ENCODE results near the gene RHBDF2.

RHBDF2 gene

GRCh38 chr17:76458580-76459490 lies 42.4 kb downstream of the RHBDF2 start:
- Histone ChIP-seq H3K27me3 (ENCODE audit: insufficient read depth, low read length) (no peaks in the 10 kb centered on the region), H3K4me3 (ENCODE audit: low read length) (no peak overlapping the region), H3K36me3 (ENCODE audit: insufficient read depth, low read depth, low read length) (no peaks in the 10 kb centered on the region), H3K9me3 (ENCODE audit: insufficient read depth, low read depth, low read length) (no peaks in the 10 kb centered on the region), H3K9ac (ENCODE audit: low read depth, low read length) (no peak overlapping the region), H3K27ac (ENCODE audit: low read length) (no peak overlapping the region), H3K4me1 (ENCODE audit: insufficient read depth, low read length) (peaks cover 8% of the 10 kb centered on the region)

GRCh38 chr17:76453431-76453743 lies 47.8 kb downstream of the RHBDF2 start:
- Histone ChIP-seq H3K27me3 (ENCODE audit: insufficient read depth, low read length) (no peaks in the 10 kb centered on the region), H3K4me1 (ENCODE audit: insufficient read depth, low read length) (peaks cover 20% of the 10 kb centered on the region; the same call in 1 of the 2 replicates), H3K36me3 (ENCODE audit: insufficient read depth, low read depth, low read length) (no peaks in the 10 kb centered on the region), H3K4me3 (ENCODE audit: low read length) (peak overlapping the region; percentile 28; the same call in 1 of the 2 replicates), H3K27ac (ENCODE audit: low read length) (no peak overlapping the region), H3K9ac (ENCODE audit: low read depth, low read length) (no peak overlapping the region), H3K9me3 (ENCODE audit: insufficient read depth, low read depth, low read length) (no peaks in the 10 kb centered on the region)

GRCh38 chr17:76452660-76453430 lies 48.4 kb downstream of the RHBDF2 start, which contains the start of gene UBE2O:
Gene UBE2O (minus strand): TSS chr17:76453152. CDS start chr17:76453141, 11 bp downstream.
- no peaks in the 10 kb centered on the region for H3K27me3 ChIP-seq (ENCODE audit: insufficient read depth, low read length)
- peaks cover 21% of the 10 kb centered on the region for H3K4me1 ChIP-seq (ENCODE audit: insufficient read depth, low read length)
- no peaks in the 10 kb centered on the region for H3K9me3 ChIP-seq (ENCODE audit: insufficient read depth, low read depth, low read length)
- no peaks in the 10 kb centered on the region for H3K36me3 ChIP-seq (ENCODE audit: insufficient read depth, low read depth, low read length)
- H3K4me3 ChIP-seq (ENCODE audit: low read length), result peak within 1 kb of the TSS; percentile 92
- H3K27ac ChIP-seq (ENCODE audit: low read length), result no peak within 1 kb of the TSS
- H3K9ac ChIP-seq (ENCODE audit: low read depth, low read length), result peak within 1 kb of the TSS; percentile 50; the same call in 1 of the 2 replicates

- H3K27me3 ChIP-seq (ENCODE audit: insufficient read depth, low read length), result no peaks in the 10 kb centered on the region
- H3K9ac ChIP-seq (ENCODE audit: low read depth, low read length), result peak overlapping the region; percentile 50; the same call in 1 of the 2 replicates
- H3K4me1 ChIP-seq (ENCODE audit: insufficient read depth, low read length), result peaks cover 28% of the 10 kb centered on the region
- no peaks in the 10 kb centered on the region for H3K9me3 ChIP-seq (ENCODE audit: insufficient read depth, low read depth, low read length)
- peak overlapping the region; percentile 92 for H3K4me3 ChIP-seq (ENCODE audit: low read length)
- H3K36me3 ChIP-seq (ENCODE audit: insufficient read depth, low read depth, low read length), result no peaks in the 10 kb centered on the region
- H3K27ac ChIP-seq (ENCODE audit: low read length), result no peak overlapping the region
These were observed 49.0 kb downstream of the RHBDF2 start for GRCh38 chr17:76452127-76452659.

- Histone ChIP-seq H3K4me3 (ENCODE audit: low read length) (peak overlapping the region; percentile 92), H3K9ac (ENCODE audit: low read depth, low read length) (peak overlapping the region; percentile 50; the same call in 1 of the 2 replicates), H3K9me3 (ENCODE audit: insufficient read depth, low read depth, low read length) (no peaks in the 10 kb centered on the region), H3K27ac (ENCODE audit: low read length) (no peak overlapping the region), H3K36me3 (ENCODE audit: insufficient read depth, low read depth, low read length) (no peaks in the 10 kb centered on the region), H3K27me3 (ENCODE audit: insufficient read depth, low read length) (no peaks in the 10 kb centered on the region), H3K4me1 (ENCODE audit: insufficient read depth, low read length) (peaks cover 34% of the 10 kb centered on the region)
These were observed 49.7 kb downstream of the RHBDF2 start for GRCh38 chr17:76451506-76451905.

GRCh38 chr17:76449126-76449525 lies 52.1 kb downstream of the RHBDF2 start:
- Histone ChIP-seq H3K9me3 (ENCODE audit: insufficient read depth, low read depth, low read length) (no peaks in the 10 kb centered on the region), H3K9ac (ENCODE audit: low read depth, low read length) (no peak overlapping the region), H3K27ac (ENCODE audit: low read length) (no peak overlapping the region)

GRCh38 chr17:76447931-76448652 lies 53.1 kb downstream of the RHBDF2 start:
- H3K36me3 ChIP-seq (ENCODE audit: insufficient read depth, low read depth, low read length), result no peaks in the 10 kb centered on the region
- H3K4me3 ChIP-seq (ENCODE audit: low read length), result no peak overlapping the region
- no peaks in the 10 kb centered on the region for H3K27me3 ChIP-seq (ENCODE audit: insufficient read depth, low read length)
- H3K9ac ChIP-seq (ENCODE audit: low read depth, low read length), result no peak overlapping the region
- H3K27ac ChIP-seq (ENCODE audit: low read length), result no peak overlapping the region
- no peaks in the 10 kb centered on the region for H3K9me3 ChIP-seq (ENCODE audit: insufficient read depth, low read depth, low read length)
- H3K4me1 ChIP-seq (ENCODE audit: insufficient read depth, low read length), result peaks cover 57% of the 10 kb centered on the region

More at GRCh38 chr17:76449126-76449525, 52.1 kb downstream of the RHBDF2 start:
- Histone ChIP-seq H3K4me1 (ENCODE audit: insufficient read depth, low read length) (peaks cover 57% of the 10 kb centered on the region), H3K4me3 (ENCODE audit: low read length) (no peak overlapping the region), H3K36me3 (ENCODE audit: insufficient read depth, low read depth, low read length) (no peaks in the 10 kb centered on the region), H3K27me3 (ENCODE audit: insufficient read depth, low read length) (no peaks in the 10 kb centered on the region)

- H3K9ac ChIP-seq (ENCODE audit: low read depth, low read length), result peak overlapping the region; percentile 64; the same call in 1 of the 2 replicates
- no peak overlapping the region for H3K27ac ChIP-seq (ENCODE audit: low read length)
- H3K27me3 ChIP-seq (ENCODE audit: insufficient read depth, low read length), result no peaks in the 10 kb centered on the region
- H3K36me3 ChIP-seq (ENCODE audit: insufficient read depth, low read depth, low read length), result no peaks in the 10 kb centered on the region
- no peaks in the 10 kb centered on the region for H3K9me3 ChIP-seq (ENCODE audit: insufficient read depth, low read depth, low read length)
- H3K4me1 ChIP-seq (ENCODE audit: insufficient read depth, low read length), result peaks cover 66% of the 10 kb centered on the region
- peak overlapping the region; percentile 3; the same call in 1 of the 2 replicates for H3K4me3 ChIP-seq (ENCODE audit: low read length)
These were observed 54.6 kb downstream of the RHBDF2 start for GRCh38 chr17:76446449-76447231.

GRCh38 chr17:76445697-76446448 lies 55.4 kb downstream of the RHBDF2 start:
- Histone ChIP-seq H3K9ac (ENCODE audit: low read depth, low read length) (peak overlapping the region; percentile 64; the same call in 1 of the 2 replicates), H3K9me3 (ENCODE audit: insufficient read depth, low read depth, low read length) (no peaks in the 10 kb centered on the region), H3K27ac (ENCODE audit: low read length) (peak overlapping the region; percentile 74), H3K27me3 (ENCODE audit: insufficient read depth, low read length) (no peaks in the 10 kb centered on the region), H3K4me3 (ENCODE audit: low read length) (peak overlapping the region; percentile 3; the same call in 1 of the 2 replicates), H3K4me1 (ENCODE audit: insufficient read depth, low read length) (peaks cover 64% of the 10 kb centered on the region), H3K36me3 (ENCODE audit: insufficient read depth, low read depth, low read length) (no peaks in the 10 kb centered on the region)

All from iPS-20b (cell line).